ENCODE results near the gene CSRP1. TPM values are rescaled to one million over a fixed set of nuclear protein-coding genes. Genes with fewer than 3 reads are reported as not detected.
A peak's percentile ranks its signal among the peaks of the same experiment; 100 is the strongest.
"Not testable (repeated sequence)": the region's sequence is repeated elsewhere in the genome, so short reads cannot be mapped to it uniquely, and the experiment has no call there.

The CSRP1 gene
- total RNA-seq, 1 donor from 2014 or later, result 41.4 TPM

DNA sequence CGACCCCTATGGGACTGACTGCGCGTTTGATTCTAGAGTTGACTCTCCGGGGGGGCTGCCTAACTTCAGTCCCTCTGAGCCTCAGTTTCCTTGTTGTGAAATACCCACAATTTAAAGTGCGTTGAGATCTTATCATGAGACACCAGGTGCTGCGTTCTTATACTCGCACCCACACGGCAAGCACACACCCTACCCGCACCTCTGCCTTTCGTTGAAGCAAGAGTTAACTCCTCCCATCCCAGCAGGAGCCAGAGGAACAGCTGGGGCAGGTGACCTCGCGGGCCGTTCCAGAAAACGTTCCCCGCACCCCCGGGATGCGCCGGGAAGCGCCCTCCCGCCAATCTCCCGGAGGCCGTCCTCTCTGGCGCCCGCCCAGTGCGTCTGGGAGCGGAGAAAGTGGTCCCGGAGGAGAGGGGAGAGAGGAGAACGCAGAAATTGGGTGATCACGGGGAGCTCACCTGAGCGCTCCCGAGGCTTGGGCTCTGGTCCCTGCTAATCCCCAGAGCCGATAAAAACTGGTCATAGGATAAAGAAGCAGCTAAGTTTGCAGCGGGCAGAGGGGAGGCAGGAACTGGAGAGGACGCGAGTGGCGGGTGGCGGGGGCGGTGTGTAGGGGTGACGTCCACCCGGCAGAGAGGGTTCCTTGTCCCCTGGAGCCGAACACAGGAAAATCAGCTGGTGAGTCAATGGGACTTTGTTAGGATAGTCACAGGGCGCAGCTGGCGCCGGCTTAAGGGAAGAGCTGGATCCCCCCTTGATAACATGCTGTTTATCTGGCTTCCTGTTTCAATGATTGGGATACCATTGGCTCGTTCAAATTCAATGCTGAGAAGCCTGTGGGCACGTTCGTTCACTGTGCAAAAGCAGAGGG, 32.9 kb upstream of the CSRP1 start:
- intact Hi-C loops (cut with micrococcal nuclease), result no loop called here
- peak; percentile 65 for DNase-seq
- peak; percentile 21 for ATAC-seq

DNA sequence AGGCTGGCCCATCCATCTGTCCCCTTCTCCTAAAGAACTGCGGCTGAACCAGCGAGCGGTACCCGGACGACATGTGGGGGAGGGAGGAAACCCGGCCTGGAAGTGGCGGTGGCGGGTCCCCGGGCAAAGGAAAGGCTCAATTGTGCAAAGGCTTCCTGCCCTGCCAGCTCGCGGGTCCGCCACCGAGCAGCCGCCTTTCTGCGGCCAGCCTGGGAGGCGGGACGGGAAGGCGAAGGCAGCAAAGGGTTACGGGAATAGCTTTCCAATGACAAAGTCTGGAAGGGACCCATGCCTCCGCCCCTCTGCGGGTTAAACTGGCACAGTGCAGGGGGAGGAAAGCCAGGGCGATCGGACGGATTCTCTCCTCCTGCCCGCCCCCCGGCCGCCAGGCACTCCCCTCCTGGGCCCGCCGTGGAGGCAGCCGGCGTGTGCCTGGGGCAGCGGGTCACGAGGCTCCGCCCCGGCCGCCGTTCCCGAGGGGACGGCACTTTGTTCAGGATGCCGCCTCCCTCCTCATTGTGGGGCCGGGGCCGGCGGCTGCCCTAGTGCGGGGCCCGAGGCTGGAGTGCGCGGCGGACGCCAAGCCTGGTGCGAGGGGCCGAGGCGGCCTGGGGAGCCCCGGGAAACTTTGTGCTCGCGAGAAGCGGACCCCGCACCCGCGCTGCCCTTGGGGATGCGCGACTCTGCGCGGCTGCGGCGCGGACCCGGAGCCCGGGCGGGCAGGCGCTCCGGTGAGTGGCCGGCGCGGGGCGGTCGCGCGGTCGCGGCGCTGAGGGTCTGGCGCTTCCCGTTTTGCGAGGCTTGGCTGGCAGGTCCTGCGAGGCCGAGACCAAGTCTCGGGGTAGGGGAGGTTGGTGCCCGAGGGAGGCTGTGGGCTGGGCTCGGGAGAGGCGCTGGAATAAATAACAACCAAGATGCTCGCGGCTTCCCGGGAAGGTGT, 32.0 kb upstream of the CSRP1 start, which contains the start of gene NAV1:
Gene NAV1 (plus strand): TSS at position 516 of the 940 bp plus-strand sequence. CDS start 83,758 bp downstream, outside the sequence.
- ATAC-seq, result peak; percentile 65
- intact Hi-C loops (cut with micrococcal nuclease), result no loop called here

GRCh38 chr1:201537891-201538611, 31.1 kb upstream of the CSRP1 start:
- ATAC-seq, result no peak
- intact Hi-C loops (cut with micrococcal nuclease), result no loop called here

More for the DNA sequence above, 32.0 kb upstream of the CSRP1 start, which contains the start of gene NAV1:
- peak; percentile 78 for DNase-seq

GRCh38 chr1:201537467-201537866, 30.5 kb upstream of the CSRP1 start:
- DNase-seq (no peak), ATAC-seq (no peak)
- intact Hi-C loops (cut with micrococcal nuclease), result no loop called here

More at GRCh38 chr1:201537891-201538611, 31.1 kb upstream of the CSRP1 start:
- no peak for DNase-seq

- DNase-seq (no peak), ATAC-seq (no peak)
- intact Hi-C loops (cut with micrococcal nuclease), result no loop called here
These were observed 30.1 kb upstream of the CSRP1 start for GRCh38 chr1:201537028-201537427.

DNA sequence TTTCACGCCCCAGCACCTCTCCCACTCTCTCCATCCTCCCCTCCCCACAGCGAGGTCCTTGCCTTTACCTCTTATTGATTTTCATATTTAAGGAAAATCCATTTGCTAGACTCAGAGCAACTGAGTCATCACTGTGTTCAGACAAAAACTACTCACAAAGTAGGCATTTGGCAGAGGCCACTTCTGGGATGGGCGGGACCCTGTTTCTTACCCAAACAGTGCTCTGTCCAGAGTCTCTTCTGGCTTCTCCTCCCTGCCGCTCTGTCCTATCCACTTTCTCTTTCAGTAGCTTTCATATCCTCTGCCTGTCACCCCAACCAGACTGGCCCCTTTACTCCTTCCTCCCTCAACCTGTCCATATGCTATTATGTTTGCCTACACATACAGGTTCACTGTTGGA, 29.6 kb upstream of the CSRP1 start:
- intact Hi-C loops (cut with micrococcal nuclease), result no loop called here
- DNase-seq (peak; percentile 56), ATAC-seq (peak; percentile 29)

DNA sequence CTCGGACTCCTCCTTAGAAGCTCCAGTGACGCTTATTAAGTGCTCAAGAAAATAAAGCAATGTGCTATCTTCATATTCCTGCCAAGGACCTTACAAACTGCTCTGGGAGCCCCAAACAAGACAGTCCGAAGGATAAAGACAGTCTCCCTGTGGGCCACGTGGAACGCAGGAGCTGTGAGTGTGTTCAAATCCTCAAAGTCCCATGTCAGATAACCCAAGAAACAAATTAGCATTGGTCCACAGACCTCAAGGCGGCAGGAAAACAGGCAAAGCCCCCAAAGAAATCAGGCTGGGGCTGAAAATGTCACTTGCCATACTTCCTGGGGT, 29.0 kb upstream of the CSRP1 start:
- no peak for DNase-seq
- intact Hi-C loops (cut with micrococcal nuclease), result no loop called here

GRCh38 chr1:201535046-201535918, 28.4 kb upstream of the CSRP1 start:
- no peak for ATAC-seq
- intact Hi-C loops (cut with micrococcal nuclease), result no loop called here
- no peak for DNase-seq

More for the DNA sequence above, 29.0 kb upstream of the CSRP1 start:
- ATAC-seq, result peak; percentile 8

GRCh38 chr1:201533836-201534235, 26.9 kb upstream of the CSRP1 start:
- ATAC-seq (no peak), DNase-seq (no peak)
- intact Hi-C loops (cut with micrococcal nuclease), result no loop called here

DNA sequence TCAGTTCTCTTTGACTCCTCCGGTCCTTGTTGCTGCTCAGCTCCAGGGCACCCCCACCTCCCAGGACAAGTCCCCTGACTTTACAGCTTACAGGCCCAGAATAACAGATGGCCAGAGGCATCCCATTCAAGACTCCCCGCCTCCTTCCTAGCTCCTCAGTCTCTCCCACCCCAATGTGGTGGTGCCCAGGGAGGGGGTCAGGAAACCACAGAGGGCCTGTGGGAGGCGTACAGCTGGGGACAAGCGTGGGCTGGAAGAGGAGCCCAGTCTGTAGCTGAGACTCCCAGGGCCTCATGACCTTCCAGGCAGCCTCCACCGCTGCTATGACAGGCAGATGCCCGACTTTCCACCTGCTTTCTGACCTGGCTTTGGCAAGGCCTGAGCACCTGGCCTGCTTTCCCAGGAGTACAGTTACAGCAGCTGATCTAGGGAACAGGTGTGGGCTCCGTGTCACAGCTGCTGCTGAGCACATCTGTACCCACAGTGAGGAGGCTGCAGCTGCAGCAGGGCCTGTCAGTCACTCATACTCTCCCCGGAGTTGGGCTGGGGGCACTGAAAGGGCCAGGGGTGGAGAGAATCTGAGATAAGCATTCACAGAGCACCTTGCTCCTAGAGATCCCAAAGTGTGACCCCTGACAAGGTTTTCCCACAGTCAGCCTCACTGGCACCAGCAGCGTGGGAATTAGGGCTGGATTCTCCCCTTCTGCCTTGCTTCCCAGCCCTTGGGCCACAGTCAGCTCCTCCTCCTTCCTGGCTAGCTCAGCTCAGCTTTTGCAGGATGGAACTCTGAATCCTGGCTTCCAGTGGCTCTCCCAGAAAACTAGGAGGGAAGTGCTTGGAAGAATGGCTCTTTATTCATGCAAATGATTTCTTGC, 24.9 kb upstream of the CSRP1 start:
- DNase-seq, result peak; percentile 39
- peak; percentile 29 for ATAC-seq
- intact Hi-C loops (cut with micrococcal nuclease), result no loop called here

DNA sequence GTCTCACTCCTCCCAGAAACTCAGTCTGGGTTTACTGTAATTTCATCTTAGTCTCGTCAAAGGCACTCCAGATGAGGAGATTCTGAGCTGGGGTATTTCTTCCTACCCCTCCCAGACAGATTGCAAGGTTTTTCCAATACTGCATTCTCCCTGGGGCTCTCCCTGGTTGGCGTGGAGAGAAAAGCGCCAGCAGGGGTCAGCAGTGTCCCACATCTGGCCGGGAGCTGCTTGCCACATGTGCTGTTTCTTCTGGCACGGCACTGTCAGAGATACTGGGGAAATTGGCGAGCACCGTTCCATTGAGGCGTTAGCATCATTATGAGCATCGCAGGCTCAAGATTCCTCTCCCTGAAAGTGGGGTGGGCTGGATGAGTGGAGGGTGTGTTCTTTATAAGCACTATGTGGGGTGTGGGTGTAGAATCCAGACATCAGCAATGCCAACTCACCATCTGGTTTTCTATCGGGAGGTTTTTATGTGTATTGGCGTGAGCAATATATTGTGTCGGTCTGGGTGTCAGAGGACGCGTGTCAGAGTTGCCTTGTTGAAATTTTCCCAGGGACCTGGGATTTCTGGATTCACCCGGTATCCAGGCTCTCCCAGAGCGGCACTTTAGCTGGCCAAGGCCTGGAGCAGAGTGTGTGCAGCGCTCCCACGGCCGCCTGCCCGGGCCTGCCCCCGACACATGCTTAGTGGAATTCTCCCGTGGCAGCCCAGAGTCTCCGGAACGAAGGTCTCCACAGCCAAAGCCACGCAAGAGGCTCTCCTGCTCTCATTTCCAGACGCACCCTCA, 24.0 kb upstream of the CSRP1 start:
- peak; percentile 91 for DNase-seq
- ATAC-seq, result peak; percentile 90
- intact Hi-C loops (cut with micrococcal nuclease), result no loop called here

GRCh38 chr1:201528631-201529252, 21.8 kb upstream of the CSRP1 start:
- intact Hi-C loops (cut with micrococcal nuclease), result no loop called here
- DNase-seq, result no peak
- no peak for ATAC-seq

DNA sequence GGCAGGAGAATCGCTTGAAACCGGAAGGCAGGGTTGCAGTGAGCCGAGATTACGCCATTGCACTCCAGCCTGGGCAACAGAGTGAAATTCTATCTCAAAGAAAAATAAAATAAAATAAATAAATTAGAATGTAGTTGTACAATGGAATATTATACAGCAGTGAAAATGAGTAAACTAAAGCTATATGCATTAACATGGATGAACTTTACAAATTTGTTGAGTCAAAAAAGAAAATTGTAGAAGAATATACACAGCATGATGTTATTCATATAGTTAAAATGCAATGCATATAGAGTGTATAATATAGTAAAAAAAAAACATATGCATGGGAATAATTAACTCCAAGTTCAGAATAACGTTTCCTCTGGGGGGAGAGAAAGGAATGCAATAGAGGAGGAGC, 21.0 kb upstream of the CSRP1 start:
- DNase-seq, result no peak
- intact Hi-C loops (cut with micrococcal nuclease), result no loop called here
- ATAC-seq, result no peak

GRCh38 chr1:201525193-201525778, 18.4 kb upstream of the CSRP1 start:
- intact Hi-C loops (cut with micrococcal nuclease), result no loop called here
- DNase-seq (no peak), ATAC-seq (no peak)

GRCh38 chr1:201520046-201520575, 13.2 kb upstream of the CSRP1 start:
- DNase-seq; ATAC-seq; intact Hi-C loops (cut with micrococcal nuclease): not testable (repeated sequence)

All from left ventricle myocardium superior (tissue), 1 donor.